HG03575 (cell line): ENCODE results near the gene GIGYF2.

ENCODE experiments used
- ATAC-seq: cut with Tn5 transposase; IDR thresholded peaks from one replicate; pipeline ENCODE4 v1.9.1; 2021; ENCODE audit not compliant: unreplicated experiment, insufficient number of reproducible peaks, low FRiP score; ENCODE audit errors: extremely low read depth

The GIGYF2 gene

GRCh38 chr2:232793271-232793670 lies 96.1 kb downstream of the GIGYF2 start:
- no peak for ATAC-seq

- no peak for ATAC-seq
Measured at GRCh38 chr2:232794981-232795380, 97.8 kb downstream of the GIGYF2 start.

GRCh38 chr2:232795920-232796319 lies 98.8 kb downstream of the GIGYF2 start:
- no peak for ATAC-seq

DNA sequence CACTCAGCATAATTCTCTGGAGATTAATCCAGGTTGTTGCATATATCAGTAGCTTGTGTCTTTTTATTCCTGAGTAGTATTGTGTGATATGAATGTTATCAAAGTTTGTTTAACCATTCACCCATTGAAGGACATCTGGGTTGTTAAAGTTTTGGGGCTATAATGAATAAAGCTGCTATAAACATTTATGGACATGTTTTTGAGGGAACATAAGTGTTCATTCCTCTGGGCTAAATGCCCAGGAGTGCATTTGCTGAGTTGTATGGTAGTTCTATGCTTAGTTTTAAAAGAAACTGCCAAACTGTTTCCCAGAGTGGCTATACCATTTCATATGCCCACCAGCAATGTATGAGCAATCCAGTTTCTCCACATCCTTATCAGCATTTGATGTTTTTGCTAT lies 101.1 kb downstream of the GIGYF2 start:
- ATAC-seq = no peak

GRCh38 chr2:232800166-232800565 lies 103.0 kb downstream of the GIGYF2 start:
- ATAC-seq = no peak

DNA sequence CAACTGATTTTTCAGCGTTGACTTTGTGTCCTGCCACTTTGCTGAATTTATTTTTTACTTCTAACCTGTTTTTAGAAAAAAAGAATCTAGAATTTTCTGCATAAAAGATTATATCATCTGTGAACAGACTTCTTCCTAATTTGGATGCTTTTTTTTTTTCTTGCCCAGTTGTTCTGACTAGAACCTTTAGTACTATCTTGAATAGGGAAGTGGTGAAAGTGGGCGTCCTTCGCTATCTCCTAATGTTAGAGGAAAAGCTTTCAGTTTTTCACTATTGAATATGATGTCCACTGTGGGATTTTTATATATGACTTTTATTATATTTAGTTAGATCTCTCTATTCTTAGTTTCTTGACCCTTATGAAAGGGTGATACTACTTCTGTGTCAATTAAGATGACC lies 105.0 kb downstream of the GIGYF2 start:
- no peak for ATAC-seq

DNA sequence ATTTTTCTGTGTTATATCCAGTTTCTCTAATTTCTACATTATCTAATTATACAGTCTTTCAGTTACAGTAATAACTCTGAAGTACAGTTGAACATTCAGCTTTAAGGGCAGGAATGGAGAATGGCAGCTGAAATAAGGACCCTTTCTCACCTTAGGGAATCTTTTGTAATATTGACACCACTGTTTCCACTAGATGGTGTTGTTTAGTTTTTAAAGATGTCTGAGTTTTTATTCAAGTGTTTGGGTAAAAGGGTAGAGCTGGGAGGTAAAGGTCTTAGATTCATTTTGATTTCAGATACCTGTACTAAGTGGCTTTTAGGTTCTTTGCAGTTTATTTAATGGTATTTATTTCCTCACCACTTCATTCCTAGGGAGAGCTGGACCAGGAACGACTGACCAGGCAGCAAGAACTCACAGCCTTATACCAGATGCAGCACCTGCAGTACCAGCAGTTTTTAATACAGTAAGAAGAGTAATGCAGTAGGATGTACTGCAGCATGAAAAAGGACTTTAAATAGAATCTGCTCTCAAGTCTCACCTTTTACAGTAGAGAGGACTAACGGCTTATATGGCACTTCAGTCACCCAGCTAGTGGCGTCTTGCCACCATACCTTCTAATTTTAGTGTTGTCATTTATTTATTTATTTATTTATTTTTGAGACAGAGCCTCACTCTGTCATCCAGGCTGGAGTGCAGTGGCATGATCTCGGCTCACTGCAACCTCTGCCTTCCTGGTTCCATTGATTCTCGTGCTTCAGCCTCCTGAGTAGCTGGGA lies 112.4 kb downstream of the GIGYF2 start:
- no peak for ATAC-seq

DNA sequence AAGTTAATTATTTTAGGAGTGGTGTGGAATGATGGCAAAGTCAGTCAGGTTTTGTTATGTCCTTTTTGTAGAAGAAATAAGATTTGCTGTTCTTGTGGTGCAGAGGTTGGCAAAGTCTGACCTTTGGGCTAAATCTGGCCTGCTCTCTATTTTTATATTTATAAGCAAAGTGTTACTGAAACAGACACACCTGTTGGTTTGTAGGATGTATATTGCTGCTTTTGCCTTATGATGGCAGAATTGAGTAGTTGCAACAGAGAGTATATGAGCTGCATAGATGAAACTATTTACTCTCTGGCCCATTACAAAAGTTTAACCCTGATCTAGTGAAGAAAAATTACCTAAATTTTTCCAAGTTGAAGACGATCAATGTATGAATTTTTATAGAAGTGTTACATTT lies 113.3 kb downstream of the GIGYF2 start:
- no peak for ATAC-seq

GRCh38 chr2:232815569-232815968 lies 118.4 kb downstream of the GIGYF2 start:
- no peak for ATAC-seq

DNA sequence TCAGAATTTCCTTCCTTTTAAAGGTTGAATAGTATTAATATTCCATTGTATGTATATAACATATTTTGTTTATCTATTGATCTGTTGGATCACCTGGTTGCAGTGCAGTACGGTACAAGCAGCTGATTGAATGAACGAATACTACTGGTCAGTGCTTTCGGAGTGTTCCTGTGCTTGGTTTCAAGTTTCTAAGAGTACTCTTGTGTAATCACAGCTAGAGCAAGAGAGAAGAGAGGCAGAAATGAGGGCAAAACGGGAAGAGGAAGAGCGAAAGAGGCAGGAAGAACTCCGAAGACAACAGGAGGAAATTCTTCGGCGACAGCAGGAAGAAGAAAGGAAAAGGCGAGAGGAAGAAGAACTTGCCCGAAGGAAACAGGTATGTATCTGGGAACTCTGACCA lies 119.5 kb downstream of the GIGYF2 start:
- no peak for ATAC-seq

GRCh38 chr2:232817756-232818155 lies 120.6 kb downstream of the GIGYF2 start:
- ATAC-seq = no peak

GRCh38 chr2:232829988-232830387 lies 132.9 kb downstream of the GIGYF2 start:
- no peak for ATAC-seq

DNA sequence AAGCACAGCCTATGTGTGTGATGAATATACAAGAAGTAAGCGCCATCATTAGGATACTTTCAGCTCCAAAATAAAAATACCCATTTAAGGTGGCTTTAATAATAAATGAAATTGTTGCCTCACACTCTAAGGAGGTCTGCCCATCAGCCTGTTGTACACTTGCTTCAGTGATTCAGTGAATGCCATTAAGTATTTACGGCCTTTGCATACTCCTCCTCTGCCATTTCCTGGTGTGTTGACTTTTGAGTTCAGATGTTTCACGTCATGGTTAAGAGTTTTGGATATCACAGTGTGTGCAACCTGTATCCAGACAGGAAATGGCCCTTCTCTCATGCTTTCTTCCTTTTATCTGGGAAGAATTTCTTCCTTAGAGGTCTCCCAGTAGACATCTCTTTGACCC lies 134.4 kb downstream of the GIGYF2 start:
- no peak for ATAC-seq

- ATAC-seq = no peak
Measured at GRCh38 chr2:232833830-232834229, 136.7 kb downstream of the GIGYF2 start.

DNA sequence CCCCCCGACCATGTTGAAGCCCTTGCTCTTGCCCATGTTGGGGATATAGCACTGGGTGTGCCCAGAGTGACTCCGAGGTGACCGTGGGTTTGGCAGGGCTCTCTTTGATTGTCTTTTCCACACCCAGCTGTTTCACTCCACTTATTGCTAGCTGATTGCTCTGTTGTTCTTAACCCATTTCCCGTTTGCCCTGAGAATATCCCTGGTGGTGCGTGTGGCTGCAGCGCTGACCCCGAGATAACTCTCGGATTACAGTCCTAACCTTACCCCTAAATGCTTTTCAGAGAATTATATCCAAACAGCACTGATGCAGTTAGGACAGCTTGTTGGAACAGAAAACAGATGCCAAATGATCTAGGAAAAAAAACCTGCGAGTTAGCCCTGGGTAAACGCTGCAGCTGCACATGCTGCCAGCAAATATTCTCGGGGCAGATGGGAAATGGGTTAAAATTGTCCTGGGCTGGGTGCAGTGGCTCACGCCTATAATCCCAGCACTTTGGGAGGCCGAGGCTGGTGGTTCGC lies 138.6 kb downstream of the GIGYF2 start:
- no peak for ATAC-seq

- no peak for ATAC-seq
Measured at GRCh38 chr2:232836934-232837333, 139.8 kb downstream of the GIGYF2 start.

GRCh38 chr2:232838406-232838874 lies 141.3 kb downstream of the GIGYF2 start:
- no peak for ATAC-seq

GRCh38 chr2:232839411-232840079 lies 142.4 kb downstream of the GIGYF2 start:
- ATAC-seq = no peak

- ATAC-seq = no peak
Measured at GRCh38 chr2:232842689-232843088, 145.6 kb downstream of the GIGYF2 start.

DNA sequence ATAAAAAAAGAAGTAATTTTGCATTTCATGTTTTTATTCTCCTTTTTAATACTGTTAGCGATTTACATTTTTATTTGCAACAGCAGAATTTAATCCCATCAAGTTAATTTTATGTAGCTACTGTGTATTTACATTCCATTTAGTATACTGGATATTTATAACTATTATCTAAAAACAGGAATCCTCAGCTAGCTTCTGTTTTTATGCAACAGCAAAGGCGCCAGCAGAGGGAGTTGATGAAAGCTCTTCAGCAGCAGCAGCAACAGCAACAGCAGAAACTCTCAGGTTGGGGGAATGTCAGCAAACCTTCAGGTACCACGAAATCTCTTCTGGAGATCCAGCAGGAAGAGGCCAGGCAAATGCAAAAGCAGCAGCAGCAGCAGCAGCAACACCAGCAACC lies 146.7 kb downstream of the GIGYF2 start:
- ATAC-seq = no peak
